CD4-positive, alpha-beta T cell treated with Interleukin-15 for 1 hour (primary cell): ENCODE measurements around the gene WDR82.

Source experiments
- DNase-seq: peaks from one replicate; pipeline ENCODE4 v3.0.0-alpha.2; 2020

Gene WDR82

GRCh38 chr3:52236424-52236886 is 42.0 kb downstream of the WDR82 start:
- no peak for DNase-seq

GRCh38 chr3:52234516-52235447 is 43.7 kb downstream of the WDR82 start:
- DNase-seq = no peak

- no peak for DNase-seq
These were observed 44.5 kb downstream of the WDR82 start for GRCh38 chr3:52233968-52234367.

DNA sequence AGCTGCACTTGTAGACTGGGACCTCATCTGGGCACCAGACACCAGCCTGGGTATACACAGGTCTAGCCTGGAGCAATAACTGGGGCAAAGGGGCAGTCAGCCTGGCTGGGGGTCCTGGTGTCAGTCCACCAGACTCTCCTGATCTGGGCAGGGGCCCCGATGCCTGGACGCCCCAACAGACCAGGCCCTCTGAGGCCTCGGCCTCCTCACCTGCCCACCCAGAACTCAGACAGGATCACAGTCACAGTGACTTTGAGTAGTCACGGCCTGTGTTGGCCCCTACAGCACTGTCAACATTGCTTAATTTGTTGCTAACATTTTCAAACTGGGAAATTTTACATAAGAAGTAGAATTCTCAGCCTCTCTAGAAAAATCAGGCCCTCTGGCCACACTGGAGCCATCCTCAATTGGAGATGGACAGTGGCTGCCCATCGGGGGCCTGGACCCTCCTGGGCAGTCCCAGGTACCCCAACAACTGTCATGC is 45.3 kb downstream of the WDR82 start:
- no peak for DNase-seq

DNA sequence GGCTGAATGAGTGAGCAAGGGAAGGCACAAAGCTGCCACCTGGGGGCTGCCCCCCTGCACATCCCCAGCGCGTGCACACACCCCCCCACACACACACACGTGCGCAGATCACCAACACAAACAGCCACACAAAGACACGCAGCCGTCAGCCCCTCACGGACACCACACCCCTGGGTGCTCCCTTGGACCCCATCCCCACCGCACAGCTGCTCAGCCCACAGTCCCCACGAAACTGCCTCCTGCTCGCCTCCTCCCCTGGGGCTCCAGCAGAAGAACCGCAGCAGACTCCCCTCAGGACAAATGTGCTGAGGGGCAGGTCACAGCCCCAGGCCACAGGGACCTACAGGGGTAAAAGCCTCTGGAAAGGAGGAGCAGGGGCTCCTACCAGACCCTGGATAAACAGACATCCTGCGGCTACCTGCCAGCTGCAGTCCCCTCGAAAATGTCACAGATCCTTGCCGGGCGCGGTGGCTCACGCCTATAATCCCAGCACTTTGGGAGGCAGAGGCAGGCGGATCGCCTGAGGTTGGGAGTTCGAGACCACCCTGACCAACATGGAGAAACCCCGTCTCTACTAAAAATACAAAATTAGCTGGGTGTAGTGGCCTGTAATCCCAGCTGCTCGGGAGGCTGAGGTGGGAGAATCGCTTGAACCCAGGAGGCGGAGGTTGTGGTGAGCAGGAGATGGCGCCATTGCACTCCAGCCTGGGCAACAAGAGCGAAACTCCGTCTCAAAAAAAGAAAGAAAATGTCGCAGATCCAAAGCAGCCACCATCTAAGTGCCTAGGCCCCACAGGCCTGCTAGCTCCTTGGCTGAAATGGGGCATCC is 46.0 kb downstream of the WDR82 start:
- DNase-seq = no peak

DNA sequence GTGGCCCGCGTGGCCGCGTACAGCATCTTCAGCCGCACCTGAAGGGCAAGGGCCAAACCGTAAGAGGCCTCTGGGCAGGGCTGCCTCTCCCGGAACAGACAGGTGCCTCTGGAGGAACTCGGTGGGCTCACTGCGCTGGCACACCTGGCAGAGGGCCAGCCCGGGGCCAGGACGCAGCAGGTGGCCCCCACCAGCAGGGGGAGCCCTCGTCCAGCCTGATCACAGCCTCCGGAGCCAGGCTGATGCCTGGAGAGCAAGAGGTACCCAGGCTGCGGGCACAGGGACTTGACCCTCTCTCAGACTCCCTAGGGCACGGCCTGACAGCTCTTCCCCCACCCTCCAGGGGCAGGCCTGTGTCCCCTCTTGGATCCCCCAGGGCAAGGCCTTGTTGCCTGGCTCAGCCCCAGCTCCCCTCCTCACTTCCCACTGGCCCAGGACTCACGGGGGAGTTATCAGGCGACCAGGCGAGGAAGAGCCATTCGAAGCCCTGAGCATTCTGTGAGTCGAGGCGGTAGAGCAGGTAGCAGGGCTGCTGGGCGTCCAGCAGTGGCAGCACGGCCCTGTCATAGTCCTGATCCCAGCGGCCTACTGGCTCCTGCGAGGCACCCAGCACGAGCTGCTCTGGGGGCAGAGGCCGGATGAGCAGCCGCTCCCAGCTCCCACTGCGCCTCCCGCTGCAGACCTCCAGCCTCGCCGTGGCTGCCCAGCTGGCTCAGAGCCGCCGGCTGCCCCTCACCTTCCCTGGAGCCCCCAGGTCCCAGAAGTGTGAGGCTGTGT is 46.8 kb downstream of the WDR82 start:
- DNase-seq = peak; percentile 83

GRCh38 chr3:52230889-52231499 is 47.5 kb downstream of the WDR82 start:
- no peak for DNase-seq

- peak; percentile 16 for DNase-seq
These were observed 48.0 kb downstream of the WDR82 start for GRCh38 chr3:52230461-52230860.

GRCh38 chr3:52229656-52230055 is 48.8 kb downstream of the WDR82 start:
- DNase-seq = no peak

DNA sequence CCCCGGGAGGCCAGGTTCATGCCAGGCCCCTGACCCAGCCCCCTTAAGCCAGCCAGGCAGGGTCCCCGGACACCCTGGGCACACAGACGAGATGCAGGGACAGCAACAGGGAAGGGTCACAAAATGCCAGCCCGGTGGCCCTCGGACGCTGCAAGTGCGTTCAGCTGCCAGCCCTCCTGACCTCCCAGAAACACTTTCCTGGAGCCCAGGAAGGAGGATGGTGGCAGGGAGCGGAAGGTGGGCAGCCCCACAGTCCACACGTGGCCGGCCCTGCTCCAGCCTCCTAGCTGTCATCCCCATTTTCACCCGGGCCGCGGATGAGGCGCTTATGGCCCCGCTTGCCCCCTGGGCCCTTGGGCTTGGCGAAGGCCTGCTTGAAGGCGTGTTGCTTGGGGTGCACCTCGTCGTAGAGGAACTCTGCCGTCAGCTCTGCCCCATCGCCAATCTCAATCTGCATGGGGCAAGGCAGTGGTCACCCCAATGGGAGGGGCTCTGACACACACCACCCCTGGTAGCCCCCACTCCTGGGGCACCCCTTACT is 49.6 kb downstream of the WDR82 start:
- DNase-seq = peak; percentile 13

- peak; percentile 1 for DNase-seq
These were observed 50.2 kb downstream of the WDR82 start for GRCh38 chr3:52228266-52228665.

- peak; percentile 4 for DNase-seq
These were observed 50.7 kb downstream of the WDR82 start for GRCh38 chr3:52227766-52228165.

GRCh38 chr3:52227117-52227516 is 51.3 kb downstream of the WDR82 start:
- peak; percentile 12 for DNase-seq

- peak; percentile 13 for DNase-seq
These were observed 52.1 kb downstream of the WDR82 start for GRCh38 chr3:52226229-52226817.

DNA sequence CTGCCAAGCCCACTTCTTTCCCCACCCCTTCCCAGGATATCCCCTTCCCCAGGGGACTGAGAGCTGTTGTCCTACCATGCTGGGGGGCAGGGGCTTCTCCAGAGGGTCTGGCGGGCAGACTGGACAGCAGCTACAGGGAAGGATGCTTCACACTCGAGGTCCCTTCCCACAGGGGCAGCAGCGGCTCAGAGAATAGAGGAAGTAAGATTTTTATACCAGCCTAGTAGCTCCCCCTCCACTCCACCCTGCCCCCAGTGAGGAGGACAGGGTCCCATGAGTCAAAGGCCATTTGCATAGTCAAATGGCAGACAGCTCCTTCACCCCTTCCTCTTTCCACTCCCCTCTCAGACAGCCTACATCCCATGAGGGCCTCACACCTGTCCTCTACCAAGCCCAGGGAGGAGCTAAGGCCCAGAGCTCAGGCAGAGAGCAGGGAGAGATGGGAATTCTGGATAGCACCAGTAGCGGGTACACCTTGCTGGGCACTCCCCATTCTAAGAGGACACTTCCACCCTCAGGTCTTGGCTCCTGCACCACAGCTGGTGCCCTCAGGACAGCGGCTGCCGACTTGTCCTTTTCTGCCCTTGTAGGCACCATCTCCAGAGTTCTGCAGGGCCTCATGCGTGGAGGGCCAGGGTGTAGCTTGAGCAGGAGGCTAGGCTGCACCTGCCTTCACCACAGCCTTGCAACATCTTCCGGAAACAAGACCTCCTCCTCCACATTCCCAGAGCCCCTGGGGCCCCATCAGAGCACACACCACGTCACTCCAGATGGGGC is 52.8 kb downstream of the WDR82 start, which contains the start of gene TLR9:
TSS of gene TLR9 (minus strand) at position 194 of the 777 bp plus-strand sequence. CDS start at position 78, 116 bp downstream.
- peak; percentile 81 for DNase-seq

DNA sequence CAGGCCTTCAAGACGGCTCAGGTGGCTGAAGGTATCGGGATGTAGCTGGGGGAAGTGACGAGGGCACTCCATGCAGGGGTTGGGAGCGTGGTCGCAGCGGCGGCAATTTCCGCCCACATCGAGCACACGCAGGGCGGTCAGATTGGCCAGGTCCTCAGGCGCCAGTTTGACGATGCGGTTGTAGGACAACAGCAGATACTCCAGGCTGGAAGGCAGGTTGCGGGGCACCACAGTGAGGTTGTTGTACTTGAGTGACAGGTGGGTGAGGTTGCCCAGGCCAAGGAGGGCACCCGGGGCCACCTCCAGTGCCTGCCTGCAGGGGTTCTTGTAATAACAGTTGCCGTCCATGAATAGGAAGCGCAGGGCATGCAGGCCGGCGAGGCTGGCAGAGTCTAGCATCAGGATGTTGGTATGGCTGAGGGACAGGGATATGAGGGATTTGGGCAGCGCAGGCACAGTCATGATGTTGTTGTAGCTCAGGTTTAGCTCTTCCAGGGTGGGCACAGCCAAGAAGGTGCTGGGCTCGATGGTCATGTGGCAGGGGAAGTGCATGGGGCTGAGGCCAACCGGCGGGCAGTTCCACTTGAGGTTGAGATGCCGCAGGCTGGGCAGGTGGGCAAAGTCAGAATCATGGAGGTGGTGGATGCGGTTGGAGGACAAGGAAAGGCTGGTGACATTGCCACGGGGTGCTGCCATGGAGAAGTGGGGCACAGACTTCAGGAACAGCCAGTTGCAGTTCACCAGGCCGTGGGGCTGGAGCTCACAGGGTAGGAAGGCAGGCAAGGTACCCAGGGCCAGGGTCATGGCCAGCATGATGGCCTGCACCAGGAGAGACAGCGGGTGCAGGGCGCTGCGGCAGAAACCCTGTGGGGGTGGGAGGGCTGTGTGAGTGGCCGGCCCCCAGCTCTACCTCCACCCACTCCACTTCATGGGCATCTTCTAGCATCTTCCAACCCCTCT is 54.7 kb downstream of the WDR82 start:
- no peak for DNase-seq

GRCh38 chr3:52222319-52223221 is 55.9 kb downstream of the WDR82 start:
- DNase-seq = no peak
